Fibroblast of villous mesenchyme (primary cell): ENCODE measurements around the gene FMNL2. TPM values are rescaled to one million over a fixed set of nuclear protein-coding genes. Genes with fewer than 3 reads are reported as not detected.

Experiments
- DNase-seq: peaks from one replicate; pipeline ENCODE4 v3.0.0-alpha.2; 2010; ENCODE audit warnings: low read depth
- H3K4me3 ChIP-seq: 2 replicates; pipeline ENCODE4 v1.5.1; 2011; ENCODE audit warnings: low read depth, mild to moderate bottlenecking, low read length
- CTCF ChIP-seq: IDR thresholded peaks from 2 replicates; pipeline ENCODE4 v1.5.1; 2012; ENCODE audit warnings: low read depth, mild to moderate bottlenecking, low read length; ENCODE audit not compliant: insufficient read depth
- total RNA-seq: library from RNA; depleted of rRNA; stranded (reverse); fragments of >200 nt; gene quantifications from 2 replicates; pipeline ENCODE4 v1.2.3, GENCODE V29; 2012

Gene FMNL2
- total RNA-seq, 1 donor, result 17.3 TPM

GRCh38 chr2:152433791-152434190 is 98.8 kb downstream of the FMNL2 start:
- no peak for TF ChIP-seq CTCF
- no peak for DNase-seq
- no peak overlapping the region for H3K4me3 ChIP-seq

GRCh38 chr2:152434395-152435182 is 99.6 kb downstream of the FMNL2 start:
- no peak for DNase-seq
- no peak for TF ChIP-seq CTCF

GRCh38 chr2:152436148-152436547 is 101.2 kb downstream of the FMNL2 start:
- TF ChIP-seq CTCF, result no peak
- H3K4me3 ChIP-seq, result no peak overlapping the region
- no peak for DNase-seq

More at GRCh38 chr2:152434395-152435182, 99.6 kb downstream of the FMNL2 start:
- no peak overlapping the region for H3K4me3 ChIP-seq

GRCh38 chr2:152437276-152438108 is 102.5 kb downstream of the FMNL2 start:
- DNase-seq, result no peak
- no peak for TF ChIP-seq CTCF

GRCh38 chr2:152440049-152440448 is 105.1 kb downstream of the FMNL2 start:
- no peak overlapping the region for H3K4me3 ChIP-seq
- TF ChIP-seq CTCF, result no peak
- DNase-seq, result no peak

More at GRCh38 chr2:152437276-152438108, 102.5 kb downstream of the FMNL2 start:
- no peak overlapping the region for H3K4me3 ChIP-seq

GRCh38 chr2:152440460-152440859 is 105.5 kb downstream of the FMNL2 start:
- no peak for DNase-seq
- TF ChIP-seq CTCF, result no peak
- H3K4me3 ChIP-seq, result no peak overlapping the region
